Neural progenitor cell (in vitro differentiated cells): Measurements from ENCODE around the gene MRC1.

Source experiments
- EZH2phosphoT487 ChIP-seq: fragments of 200-600 bp; sonication (generic); IDR thresholded peaks from 2 replicates; pipeline ENCODE4 v1.6.1; 2017; ENCODE audit warnings: antibody characterized with exemption
- TF ChIP-seq, protein P1 (sequence below): fragments of 200-600 bp; sonication (generic); IDR thresholded peaks from 2 replicates; pipeline ENCODE4 v1.5.1; 2017; ENCODE audit warnings: antibody characterized with exemption, mild to moderate bottlenecking

- TF ChIP-seq, protein P1, sequence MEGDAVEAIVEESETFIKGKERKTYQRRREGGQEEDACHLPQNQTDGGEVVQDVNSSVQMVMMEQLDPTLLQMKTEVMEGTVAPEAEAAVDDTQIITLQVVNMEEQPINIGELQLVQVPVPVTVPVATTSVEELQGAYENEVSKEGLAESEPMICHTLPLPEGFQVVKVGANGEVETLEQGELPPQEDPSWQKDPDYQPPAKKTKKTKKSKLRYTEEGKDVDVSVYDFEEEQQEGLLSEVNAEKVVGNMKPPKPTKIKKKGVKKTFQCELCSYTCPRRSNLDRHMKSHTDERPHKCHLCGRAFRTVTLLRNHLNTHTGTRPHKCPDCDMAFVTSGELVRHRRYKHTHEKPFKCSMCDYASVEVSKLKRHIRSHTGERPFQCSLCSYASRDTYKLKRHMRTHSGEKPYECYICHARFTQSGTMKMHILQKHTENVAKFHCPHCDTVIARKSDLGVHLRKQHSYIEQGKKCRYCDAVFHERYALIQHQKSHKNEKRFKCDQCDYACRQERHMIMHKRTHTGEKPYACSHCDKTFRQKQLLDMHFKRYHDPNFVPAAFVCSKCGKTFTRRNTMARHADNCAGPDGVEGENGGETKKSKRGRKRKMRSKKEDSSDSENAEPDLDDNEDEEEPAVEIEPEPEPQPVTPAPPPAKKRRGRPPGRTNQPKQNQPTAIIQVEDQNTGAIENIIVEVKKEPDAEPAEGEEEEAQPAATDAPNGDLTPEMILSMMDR: no peak
- TF ChIP-seq EZH2phosphoT487: no peak
Observed at GRCh38 chr10:17882557-17882956, 73.4 kb downstream of the MRC1 start.
